K562 (cell line): ENCODE results near the gene TMC4. TPM values are rescaled to one million over a fixed set of nuclear protein-coding genes. Genes with fewer than 3 reads are reported as not detected.

Experiments
- ATAC-seq: fragments of 200-7000 bp; cut with Tn5 transposase; 3 replicates; pipeline ENCODE4 v1.9.1; 2020; ENCODE audit warnings: moderate library complexity
- BruUV-seq: library from RNA; stranded (reverse); fragments of 400-500 nt; replicated peaks from 2 replicates; lab custom pipeline; 2021; lab: Mats Ljungman, UMichigan
- CTCF ChIA-PET: fragments of 300-600 bp; formaldehyde crosslinking; extraction: SDS; loops from one replicate; lab custom pipeline; 2021; ENCODE audit warnings: low intra/inter-chr PET ratio; lab: Yijun Ruan, JAX
- POLR2A ChIA-PET: fragments of 300-600, 350-650 bp; sonication (Branson Sonifier 250); formaldehyde crosslinking; extraction: SDS; loops from one replicate; lab custom pipeline; 2021; ENCODE audit warnings: antibody characterized with exemption, inconsistent platforms; lab: Yijun Ruan, JAX
- DNase-seq, 4 experiments: peaks; one replicate each; pipeline versions ENCODE4 v3.0.0 to v3.0.0-alpha.2; 2011 to 2018; ENCODE audit warnings: low spot score in 3 of 4, mixed read lengths in 3 of 4; ENCODE audit errors: extremely low read depth in 1 of 4
- FAIRE-seq: peaks from 2 replicates; lab custom pipeline; 2011; peaks lifted over from hg19 to GRCh38; lab: Jason Lieb, UNC
- H2AFZ ChIP-seq: 2 replicates; pipeline ENCODE4 v1.6.0; 2011; ENCODE audit warnings: low read depth, low read length, control low read depth, inconsistent platforms
- H3K27ac ChIP-seq: fragments of 200-600 bp; 3 replicates; pipeline ENCODE4 v1.8.0; 2011; ENCODE audit warnings: low read depth, mild to moderate bottlenecking, control low read depth, inconsistent platforms, low read length, moderate library complexity, mixed read lengths; ENCODE audit errors: extremely low read depth
- H3K27me3 ChIP-seq, 2 experiments: fragments of 300-600 bp in 1 of 2; 2 replicates in 1 of 2; 3 replicates in 1 of 2; pipeline versions ENCODE4 v1.6.0 to v1.8.0; 2011; ENCODE audit warnings: inconsistent platforms in 2 of 2, low read length in 2 of 2, mild to moderate bottlenecking in 1 of 2, mixed read lengths in 1 of 2, moderate library complexity in 1 of 2; ENCODE audit not compliant: control insufficient read depth in 2 of 2, insufficient read depth in 2 of 2
- H3K36me3 ChIP-seq: fragments of 300-600 bp; 3 replicates; pipeline ENCODE4 v1.8.0; 2011; ENCODE audit warnings: mild to moderate bottlenecking, low read length, inconsistent platforms; ENCODE audit not compliant: control insufficient read depth, insufficient read depth
- H3K4me1 ChIP-seq, 2 experiments: fragments of 200-600 bp in 1 of 2; replicated peaks in 1 of 2; 2 replicates in 1 of 2; 3 replicates in 1 of 2; pipeline versions ENCODE4 v1.5.1 to v1.8.0; 2011; ENCODE audit warnings: inconsistent platforms in 2 of 2, low read length in 2 of 2, mild to moderate bottlenecking in 1 of 2, mixed read lengths in 1 of 2, moderate library complexity in 1 of 2; ENCODE audit not compliant: control insufficient read depth in 2 of 2, insufficient read depth in 2 of 2
- H3K4me2 ChIP-seq: 2 replicates; pipeline ENCODE4 v1.6.1; 2011; ENCODE audit warnings: low read length, control low read depth, inconsistent platforms, mixed read lengths; ENCODE audit not compliant: insufficient read depth
- H3K4me3 ChIP-seq: fragments of 200-600 bp; sonication (generic), shearing (Covaris generic); 2 replicates; pipeline ENCODE4 v1.5.1; 2016; ENCODE audit warnings: control low read depth, inconsistent platforms
- H3K79me2 ChIP-seq: fragments of 200-600 bp; 3 replicates; pipeline ENCODE4 v1.8.0; 2011; ENCODE audit warnings: low read length, inconsistent platforms; ENCODE audit not compliant: control insufficient read depth, insufficient read depth
- H3K9ac ChIP-seq, 2 experiments: 2 replicates each; pipeline versions ENCODE4 v1.6.0 to v1.6.1; 2011; ENCODE audit warnings: low read depth in 2 of 2, low read length in 2 of 2, control low read depth in 1 of 2, inconsistent platforms in 1 of 2, mild to moderate bottlenecking in 1 of 2, mixed read lengths in 1 of 2; ENCODE audit not compliant: insufficient read depth in 1 of 2
- H3K9me1 ChIP-seq: one replicate; pipeline ENCODE4 v1.6.0; 2011; ENCODE audit warnings: inconsistent platforms, mild to moderate bottlenecking, low read length, moderate library complexity; ENCODE audit not compliant: control insufficient read depth, insufficient read depth
- H3K9me3 ChIP-seq: replicated peaks from 2 replicates; pipeline ENCODE4 v1.5.1; 2011; ENCODE audit warnings: low read depth, low read length, inconsistent platforms; ENCODE audit not compliant: control insufficient read depth, insufficient read depth
- H4K20me1 ChIP-seq: replicated peaks from 2 replicates; pipeline ENCODE4 v1.6.1; 2011; ENCODE audit warnings: low read length, inconsistent platforms, mixed read lengths; ENCODE audit not compliant: control insufficient read depth, insufficient read depth
- ARID1B ChIP-seq: fragments of 450-650 bp; IDR thresholded peaks from 2 replicates; pipeline ENCODE4 v1.6.1; 2016; ENCODE audit warnings: antibody characterized with exemption, mild to moderate bottlenecking, inconsistent platforms
- BRD9 ChIP-seq: fragments of 450-650 bp; IDR thresholded peaks from 2 replicates; pipeline ENCODE4 v1.6.1; 2018; ENCODE audit warnings: low read depth; ENCODE audit not compliant: partially characterized antibody
- EZH2 ChIP-seq: IDR thresholded peaks from 2 replicates; pipeline ENCODE4 v1.6.1; 2012; ENCODE audit warnings: low read depth, mild to moderate bottlenecking, inconsistent platforms, low read length, borderline replicate concordance
- ILK ChIP-seq: fragments of 450-650 bp; IDR thresholded peaks from 2 replicates; pipeline ENCODE4 v1.6.1; 2016; ENCODE audit warnings: missing genetic modification characterization, low read depth, mild to moderate bottlenecking, missing compliant biosample characterization, moderate library complexity, borderline replicate concordance
- KAT8 ChIP-seq: fragments of 450-650 bp; IDR thresholded peaks from 2 replicates; pipeline ENCODE4 v1.6.1; 2016; ENCODE audit warnings: low read depth, mild to moderate bottlenecking
- MAFK ChIP-seq: IDR thresholded peaks from 2 replicates; pipeline ENCODE4 v1.6.1; 2011; ENCODE audit warnings: low read length, improper control_type of control experiment
- NKRF ChIP-seq: fragments of 450-650 bp; IDR thresholded peaks from 2 replicates; pipeline ENCODE4 v1.6.1; 2016; ENCODE audit warnings: borderline replicate concordance
- RUNX1 ChIP-seq: sonication (generic); IDR thresholded peaks from 2 replicates; pipeline ENCODE4 v1.6.1; 2016; ENCODE audit warnings: antibody characterized with exemption, low read depth
- SMAD4 ChIP-seq: fragments of 250-450 bp; sonication (Bioruptor Pico); conservative IDR thresholded peaks from 2 replicates; pipeline ENCODE4 v1.8.0; 2021; ENCODE audit warnings: inconsistent platforms, mild to moderate bottlenecking, moderate library complexity
- SNRNP70 ChIP-seq: fragments of 200-400 bp; formaldehyde crosslinking; optimal IDR thresholded peaks from 2 replicates; pipeline ENCODE3; 2017; ENCODE audit warnings: low read depth, low read length
- TOE1 ChIP-seq, 2 experiments: fragments of 450-650 bp in 1 of 2; sonication (generic) in 1 of 2; formaldehyde crosslinking in 1 of 2; IDR thresholded peaks; 2 replicates each; pipeline versions ENCODE4 v1.7.1 to v1.8.0; 2016 to 2022; ENCODE audit warnings: borderline replicate concordance in 2 of 2, mild to moderate bottlenecking in 2 of 2, antibody characterized with exemption in 1 of 2, inconsistent platforms in 1 of 2, low read depth in 1 of 2, missing genetic modification reagents in 1 of 2, moderate library complexity in 1 of 2
- ZBTB12 ChIP-seq: fragments of 250-450 bp; sonication (Bioruptor Pico); IDR thresholded peaks from 2 replicates; pipeline ENCODE4 v1.4.0; 2020
- ZBTB8A ChIP-seq: fragments of 450-650 bp; IDR thresholded peaks from 2 replicates; pipeline ENCODE4 v1.6.1; 2018; ENCODE audit warnings: mild to moderate bottlenecking, moderate library complexity; ENCODE audit not compliant: partially characterized antibody
- ZKSCAN3 ChIP-seq: fragments of 250-450 bp; sonication (Bioruptor Pico); IDR thresholded peaks from 2 replicates; pipeline ENCODE4 v1.4.0; 2020
- ZNF511 ChIP-seq: sonication (generic); formaldehyde crosslinking; IDR thresholded peaks from 2 replicates; pipeline ENCODE4 v1.8.0; 2022; ENCODE audit warnings: mild to moderate bottlenecking, missing genetic modification reagents
- ZNF57 ChIP-seq: fragments of 450-650 bp; formaldehyde crosslinking; IDR thresholded peaks from 2 replicates; pipeline ENCODE4 v1.4.0; 2020; ENCODE audit warnings: mild to moderate bottlenecking, moderate library complexity
- ZNF668 ChIP-seq: fragments of 250-450 bp; sonication (Bioruptor Pico); IDR thresholded peaks from 2 replicates; pipeline ENCODE4 v1.8.0; 2022; ENCODE audit warnings: mild to moderate bottlenecking, inconsistent platforms
- ZNF696 ChIP-seq: fragments of 250-450 bp; sonication (Bioruptor Pico); conservative IDR thresholded peaks from 2 replicates; pipeline ENCODE4 v1.4.0; 2020; ENCODE audit warnings: mild to moderate bottlenecking, moderate library complexity
- ZNF77 ChIP-seq: fragments of 250-450 bp; sonication (Bioruptor Pico); IDR thresholded peaks from 2 replicates; pipeline ENCODE4 v1.5.0; 2020
- WGBS: fragments of 100-300 bp; shearing (Covaris generic); methylation state at CpG from one replicate; pipeline ENCODE4 v1.1.6; 2016; ENCODE audit warnings: low coverage, mixed read lengths; ENCODE audit not compliant: insufficient coverage; ENCODE audit errors: missing lambda C conversion rate; 5-methylcytosine and 5-hydroxymethylcytosine counted together
- in situ Hi-C: fragments of 300-500 bp; cut with MboI; formaldehyde crosslinking; loops from 4 replicates; pipeline ENCODE4 v1.15.0; 2018; ENCODE audit warnings: inconsistent platforms, mixed read lengths
- intact Hi-C: fragments of 100-400 bp; cut with micrococcal nuclease; formaldehyde crosslinking; loops from 2 replicates; pipeline ENCODE4 v1.14.2; 2022
- polyA plus RNA-seq, 8 experiments: library from polyadenylated mRNA; depleted of rRNA in 4 of 8; stranded (reverse) in 5 of 8; unstranded in 3 of 8; fragments of >200 nt; fragmentation: Nextera tagmentation in 2 of 8; fragmentation: Illumina TruSeq in 1 of 8; extraction: Ambion mirVana in 2 of 8; extraction: Trizol in 1 of 8; gene quantifications; 2 replicates each; pipeline versions ENCODE4 v1.2.1 to v1.2.3, GENCODE V29; 2011 to 2014; ENCODE audit warnings: inconsistent platforms in 1 of 8, missing spikeins in 1 of 8
- total RNA-seq, 7 experiments: library from RNA; depleted of rRNA in 6 of 7; stranded (reverse); fragments of >200 nt in 6 of 7; fragmentation: Illumina TruSeq in 2 of 7; extraction: Trizol in 2 of 7; gene quantifications; 2 replicates each; pipeline versions ENCODE4 v1.2.1 to v1.2.3, GENCODE V29; 2011 to 2021; ENCODE audit warnings: low replicate concordance in 1 of 7

Gene TMC4
- total and polyA plus RNA-seq, 9 of the 15 experiments (the other 6 are each of a cell fraction or from before 2014, with no cell fraction given), result 0.12 to 0.79 (median 0.36) TPM; not detected in 2

- peaks cover 10% of the 10 kb centered on the region; the same call in 2 of the 3 replicates for H3K36me3 ChIP-seq
- H3K9me3 ChIP-seq, result no peaks in the 10 kb centered on the region
- no peaks in the 10 kb centered on the region for H3K9me1 ChIP-seq
- CTCF ChIA-PET, result no interaction called here
- H4K20me1 ChIP-seq, result no peaks in the 10 kb centered on the region
- H3K27ac ChIP-seq, result no peak overlapping the region
- H3K27me3 ChIP-seq, result no peaks in the 10 kb centered on the region; a peak in 1 of 5 replicates
- no peak overlapping the region for H2AFZ ChIP-seq
- no peak for ATAC-seq
- intact Hi-C loops (no loop called here), in situ Hi-C loops (no loop called here)
- H3K4me3 ChIP-seq, result no peak overlapping the region
- no peak overlapping the region; a peak in 1 of 4 replicates for H3K9ac ChIP-seq
- FAIRE-seq, result no peak
- DNase-seq, result no peak
- WGBS, result 92% methylated on average over 3 of the region's 8 CpGs
- no peak overlapping the region for H3K4me2 ChIP-seq
- TF ChIP-seq ZNF696 (CRISPR knock-in tag) (no peak), ZNF668 (no peak), ZKSCAN3 (no peak), ARID1B (no peak), KAT8 (no peak), BRD9 (no peak), SMAD4 (no peak), ZNF77 (CRISPR knock-in tag) (no peak), ZNF511 (no peak), NKRF (no peak), ZNF57 (CRISPR knock-in tag) (no peak), TOE1 (IDR thresholded peaks at IDR 0.05; ENCODE audit: borderline replicate concordance) (no peak), TOE1 (CRISPR knock-in tag; IDR thresholded peaks at IDR 0.05; ENCODE audit: borderline replicate concordance, low read depth) (no peak), SNRNP70 (no peak), RUNX1 (no peak), ZBTB8A (no peak), MAFK (no peak), EZH2 (no peak), ZBTB12 (CRISPR knock-in tag) (no peak), ILK (no peak)
- peaks cover 0 to 31% of the 10 kb centered on the region in 2 experiments; a peak in 4 of 5 replicates for H3K4me1 ChIP-seq
- POLR2A ChIA-PET, result interaction anchor here (1.0 kb wide), 1 partner anchor 8 kb away, joined by 3 read pairs; no protein-coding TSS in a partner anchor
- no TSS peak for BruUV-seq
- no peaks in the 10 kb centered on the region; the same call in 2 of the 3 replicates for H3K79me2 ChIP-seq
These were observed 45.3 kb upstream of the TMC4 start for GRCh38 chr19:54218259-54218658.
